H1 (cell line): Measurements from ENCODE around the gene PTMA. TPM values are rescaled to one million over a fixed set of nuclear protein-coding genes. Genes with fewer than 3 reads are reported as not detected.

Source experiments
- CTCF ChIA-PET: fragments of 300-600 bp; sonication (Branson Sonifier 250); formaldehyde crosslinking; loops from one replicate; lab custom pipeline; 2021; ENCODE audit not compliant: partially characterized antibody; lab: Charles Lee
- POLR2A ChIA-PET: fragments of 300-600 bp; sonication (Branson Sonifier 250); formaldehyde crosslinking; loops from one replicate; lab custom pipeline; 2021; ENCODE audit warnings: inconsistent platforms; ENCODE audit not compliant: partially characterized antibody; lab: Charles Lee
- DNase-seq, 2 experiments: peaks; one replicate each; pipeline versions ENCODE4 v3.0.0 to v3.0.0-alpha.2; 2010 to 2022; ENCODE audit warnings: low spot score in 2 of 2, low read depth in 1 of 2, mixed read lengths in 1 of 2
- FAIRE-seq: peaks from 2 replicates; lab custom pipeline; 2011; peaks lifted over from hg19 to GRCh38; lab: Jason Lieb, UNC
- H2AFZ ChIP-seq: 2 replicates; pipeline ENCODE4 v1.8.1; 2012; ENCODE audit warnings: low read length, inconsistent platforms
- H2AK5ac ChIP-seq: 2 replicates; pipeline ENCODE4 v1.6.1; 2013; ENCODE audit warnings: low read depth, low read length
- H2BK120ac ChIP-seq: replicated peaks from 2 replicates; pipeline ENCODE3; 2013; ENCODE audit warnings: low read depth, low read length, inconsistent platforms
- H2BK12ac ChIP-seq: 2 replicates; pipeline ENCODE4 v1.6.1; 2013; ENCODE audit warnings: low read depth, low read length
- H2BK15ac ChIP-seq: 2 replicates; pipeline ENCODE4 v1.6.1; 2013; ENCODE audit warnings: low read length
- H2BK20ac ChIP-seq: 2 replicates; pipeline ENCODE4 v1.6.1; 2013; ENCODE audit warnings: low read length
- H2BK5ac ChIP-seq: 2 replicates; pipeline ENCODE4 v1.6.1; 2013; ENCODE audit warnings: low read depth, low read length
- H3K14ac ChIP-seq: 2 replicates; pipeline ENCODE4 v1.6.1; 2013; ENCODE audit warnings: inconsistent platforms; ENCODE audit not compliant: insufficient read length
- H3K18ac ChIP-seq: 2 replicates; pipeline ENCODE4 v1.6.1; 2013; ENCODE audit warnings: low read length; ENCODE audit errors: extremely low read depth
- H3K23ac ChIP-seq: 2 replicates; pipeline ENCODE4 v1.6.1; 2013; ENCODE audit warnings: inconsistent platforms; ENCODE audit not compliant: insufficient read length
- H3K23me2 ChIP-seq: 2 replicates; pipeline ENCODE4 v1.6.1; 2013; ENCODE audit warnings: low read depth, low read length
- H3K27ac ChIP-seq: 2 replicates; pipeline ENCODE4 v1.6.1; 2011; ENCODE audit warnings: low read depth, low read length, inconsistent platforms
- H3K27me3 ChIP-seq, 4 experiments: replicated peaks in 1 of 4; 1 replicate in 1 of 4; 2 replicates in 3 of 4; pipeline versions ENCODE4 v1.6.1 to v1.8.1; 2011 to 2013; ENCODE audit warnings: low read length in 3 of 4, mild to moderate bottlenecking in 3 of 4, inconsistent platforms in 2 of 4, mixed read lengths in 2 of 4, moderate library complexity in 1 of 4; ENCODE audit not compliant: control insufficient read depth in 3 of 4, insufficient read depth in 3 of 4; ENCODE audit errors: extremely low read depth in 1 of 4
- H3K36me3 ChIP-seq, 4 experiments: 2 replicates each; pipeline versions ENCODE4 v1.6.1 to v1.8.1; 2011 to 2013; ENCODE audit warnings: mild to moderate bottlenecking in 4 of 4, low read length in 3 of 4, moderate library complexity in 2 of 4, control low read depth in 1 of 4, inconsistent platforms in 1 of 4; ENCODE audit not compliant: insufficient read depth in 4 of 4, control insufficient read depth in 2 of 4
- H3K4ac ChIP-seq: replicated peaks from 2 replicates; pipeline ENCODE3; 2013; ENCODE audit warnings: low read length, low read depth, mixed read lengths, inconsistent platforms; ENCODE audit not compliant: insufficient read length
- H3K4me1 ChIP-seq, 4 experiments: replicated peaks in 1 of 4; 1 replicate in 1 of 4; 2 replicates in 3 of 4; pipeline versions ENCODE4 v1.6.1 to v1.8.1; 2011 to 2013; ENCODE audit warnings: low read length in 3 of 4, inconsistent platforms in 2 of 4, mixed read lengths in 1 of 4; ENCODE audit not compliant: insufficient read depth in 4 of 4, control insufficient read depth in 3 of 4
- H3K4me2 ChIP-seq, 2 experiments: 2 replicates each; pipeline versions ENCODE4 v1.6.1 to v1.8.1; 2011 to 2013; ENCODE audit warnings: low read depth in 2 of 2, low read length in 2 of 2, control low read depth in 1 of 2, inconsistent platforms in 1 of 2, mild to moderate bottlenecking in 1 of 2; ENCODE audit not compliant: insufficient read depth in 1 of 2
- H3K4me3 ChIP-seq, 4 experiments: fragments of 200-600, 300-600 bp in 1 of 4; sonication (generic), shearing (Covaris generic), sonication (Bioruptor Twin) in 1 of 4; 2 replicates each; pipeline versions ENCODE4 v1.5.1 to v1.8.1; 2011 to 2016; ENCODE audit warnings: low read length in 4 of 4, low read depth in 3 of 4, control low read depth in 2 of 4, inconsistent platforms in 2 of 4, mild to moderate bottlenecking in 2 of 4, mixed read lengths in 1 of 4, moderate library complexity in 1 of 4; ENCODE audit not compliant: insufficient read depth in 2 of 4; ENCODE audit errors: extremely low read depth in 1 of 4
- H3K56ac ChIP-seq: replicated peaks from 2 replicates; pipeline ENCODE3; 2013; ENCODE audit warnings: low read depth, mild to moderate bottlenecking, mixed read lengths, low read length, inconsistent platforms; ENCODE audit not compliant: insufficient read length
- H3K79me1 ChIP-seq: 2 replicates; pipeline ENCODE4 v1.6.1; 2013; ENCODE audit warnings: low read depth, low read length, control low read depth
- H3K79me2 ChIP-seq, 2 experiments: 2 replicates each; pipeline versions ENCODE4 v1.6.1 to v1.8.1; 2012 to 2013; ENCODE audit warnings: low read length in 2 of 2, mild to moderate bottlenecking in 2 of 2, inconsistent platforms in 1 of 2; ENCODE audit not compliant: insufficient read depth in 2 of 2, control insufficient read depth in 1 of 2
- H3K9ac ChIP-seq, 4 experiments: replicated peaks in 1 of 4; 1 replicate in 1 of 4; 2 replicates in 3 of 4; pipeline versions ENCODE4 v1.6.1 to v1.8.1; 2011 to 2013; ENCODE audit warnings: low read depth in 3 of 4, low read length in 3 of 4, control low read depth in 2 of 4, mild to moderate bottlenecking in 2 of 4, moderate library complexity in 2 of 4, inconsistent platforms in 1 of 4; ENCODE audit errors: extremely low read depth in 1 of 4
- H3K9me3 ChIP-seq, 2 experiments: 2 replicates each; pipeline versions ENCODE4 v1.6.1 to v1.8.1; 2012 to 2013; ENCODE audit warnings: mild to moderate bottlenecking in 2 of 2, moderate library complexity in 2 of 2, control low read depth in 1 of 2, inconsistent platforms in 1 of 2, low read depth in 1 of 2, low read length in 1 of 2, mixed read lengths in 1 of 2; ENCODE audit not compliant: insufficient read depth in 2 of 2
- H4K20me1 ChIP-seq, 2 experiments: replicated peaks in 1 of 2; 2 replicates each; pipeline versions ENCODE3 to v1.8.1; 2011 to 2013; ENCODE audit warnings: inconsistent platforms in 2 of 2, low read length in 2 of 2, mild to moderate bottlenecking in 1 of 2; ENCODE audit not compliant: insufficient read depth in 2 of 2, control insufficient read depth in 1 of 2
- H4K5ac ChIP-seq: 2 replicates; pipeline ENCODE4 v1.6.1; 2013; ENCODE audit warnings: low read length, low read depth, mixed read lengths, inconsistent platforms; ENCODE audit not compliant: insufficient read length
- H4K8ac ChIP-seq: 2 replicates; pipeline ENCODE4 v1.8.0; 2013; ENCODE audit warnings: mild to moderate bottlenecking, moderate library complexity, low read length, inconsistent platforms; ENCODE audit not compliant: insufficient read depth; ENCODE audit errors: extremely low read depth
- H4K91ac ChIP-seq: replicated peaks from 2 replicates; pipeline ENCODE3; 2013; ENCODE audit warnings: low read length, mixed read lengths, inconsistent platforms; ENCODE audit not compliant: insufficient read length
- BACH1 ChIP-seq: IDR thresholded peaks from 2 replicates; pipeline ENCODE4 v1.6.1; 2012; ENCODE audit warnings: low read length, improper control_type of control experiment
- CHD2 ChIP-seq: IDR thresholded peaks from 2 replicates; pipeline ENCODE4 v1.6.1; 2012; ENCODE audit warnings: low read length, improper control_type of control experiment
- HDAC6 ChIP-seq: IDR thresholded peaks from one replicate; pipeline ENCODE4 v1.7.1; 2012; ENCODE audit warnings: low read depth, mild to moderate bottlenecking, inconsistent platforms, low read length, moderate library complexity
- JUND ChIP-seq: IDR thresholded peaks from 2 replicates; pipeline ENCODE4 v1.6.1; 2011; ENCODE audit warnings: mild to moderate bottlenecking, improper control_type of control experiment, low read length
- KDM5A ChIP-seq: fragments of 200-600 bp; IDR thresholded peaks from 2 replicates; pipeline ENCODE4 v1.7.1; 2012; ENCODE audit warnings: mild to moderate bottlenecking, low read length, inconsistent platforms, mixed read lengths
- NANOG ChIP-seq: IDR thresholded peaks from 2 replicates; pipeline ENCODE4 v1.6.1; 2011; ENCODE audit warnings: low read length, low read depth, mild to moderate bottlenecking, inconsistent platforms; ENCODE audit not compliant: insufficient read depth, poor library complexity, severe bottlenecking
- NRF1 ChIP-seq: IDR thresholded peaks from 2 replicates; pipeline ENCODE4 v1.6.1; 2011; ENCODE audit warnings: mild to moderate bottlenecking, low read depth, low read length, improper control_type of control experiment
- PHF8 ChIP-seq: fragments of 200-600 bp; sonication (generic); conservative IDR thresholded peaks from 2 replicates; pipeline ENCODE4 v1.7.1; 2012; ENCODE audit warnings: low read depth, mild to moderate bottlenecking, inconsistent platforms, low read length, moderate library complexity
- RBBP5 ChIP-seq: IDR thresholded peaks from 2 replicates; pipeline ENCODE4 v1.7.1; 2012; ENCODE audit warnings: low read depth, mild to moderate bottlenecking, inconsistent platforms, low read length, moderate library complexity, borderline replicate concordance
- SAP30 ChIP-seq: fragments of 300-600 bp; sonication (generic); IDR thresholded peaks from 2 replicates; pipeline ENCODE4 v1.7.1; 2012; ENCODE audit warnings: low read length, moderate library complexity, mild to moderate bottlenecking, inconsistent platforms; ENCODE audit not compliant: insufficient read depth, insufficient replicate concordance
- TBP ChIP-seq: IDR thresholded peaks from 2 replicates; pipeline ENCODE4 v1.6.1; 2011; ENCODE audit warnings: low read depth, low read length, improper control_type of control experiment
- USF2 ChIP-seq: IDR thresholded peaks from 2 replicates; pipeline ENCODE4 v1.6.1; 2011; ENCODE audit warnings: low read length, improper control_type of control experiment
- YY1 ChIP-seq: IDR thresholded peaks from 2 replicates; pipeline ENCODE4 v1.6.1; 2011; ENCODE audit warnings: low read depth, mild to moderate bottlenecking, low read length
- WGBS, 2 experiments: shearing (Covaris generic) in 1 of 2; methylation state at CpG; one replicate each; pipeline versions ENCODE4 v1.1.6 to v1.1.7; 2013 to 2015; ENCODE audit warnings: low lambda C conversion rate in 2 of 2, mixed read lengths in 2 of 2, inconsistent platforms in 1 of 2, low coverage in 1 of 2, missing lambda C conversion rate in 1 of 2; ENCODE audit not compliant: insufficient replicate concordance in 2 of 2, insufficient coverage in 1 of 2, insufficient read length in 1 of 2; ENCODE audit errors: extremely low coverage in 1 of 2, missing lambda C conversion rate in 1 of 2; 5-methylcytosine and 5-hydroxymethylcytosine counted together
- polyA plus RNA-seq, 7 experiments: library from polyadenylated mRNA; depleted of rRNA in 3 of 7; stranded (reverse) in 5 of 7; unstranded in 2 of 7; fragments of >200 nt in 5 of 7; fragments of 200-250 nt in 2 of 7; gene quantifications; 1 replicate in 5 of 7; 2 replicates in 1 of 7; 4 replicates in 1 of 7; pipeline versions ENCODE4 v1.2.1 to v1.2.3, GENCODE V29; 2011 to 2013; ENCODE audit warnings: missing spikeins in 2 of 7, mixed read lengths in 2 of 7
- total RNA-seq: library from RNA; stranded (reverse); fragmentation: NEBNext Ultra II Directional; extraction: Animal tissue kit (Norgen Biotek cat#: 25700); gene quantifications from 2 replicates; pipeline ENCODE4 v1.2.1, GENCODE V29; 2021

PTMA gene
- total and polyA plus RNA-seq, 2 of the 8 experiments (the other 6 are each of a cell fraction or from before 2014, with no cell fraction given), result 683 to 2,680 TPM

- no peaks in the 10 kb centered on the region for H3K79me2 ChIP-seq
- H2AK5ac ChIP-seq, result peak overlapping the region; percentile 43
- H3K9me3 ChIP-seq, result no peaks in the 10 kb centered on the region; a peak in 1 of 4 replicates
- H3K4me2 ChIP-seq, result peak overlapping the region in 1 of 2 experiments; percentile 50; a peak in 2 of 4 replicates
- H3K27ac ChIP-seq, result no peak overlapping the region
- H4K91ac ChIP-seq, result peak overlapping the region; percentile 81
- H3K36me3 ChIP-seq, result no peaks in the 10 kb centered on the region
- peak overlapping the region; percentile 6 for H3K4ac ChIP-seq
- H3K9ac ChIP-seq, result no peak overlapping the region
- peak overlapping the region; percentile 95 for H2BK20ac ChIP-seq
- H4K5ac ChIP-seq, result no peak overlapping the region
- no peak overlapping the region for H3K14ac ChIP-seq
- peak overlapping the region; percentile 94 for H2BK12ac ChIP-seq
- H2BK120ac ChIP-seq, result no peak overlapping the region
- ChIA-PET CTCF (interaction anchor here (0.7 to 31.4 kb wide), 9 partner anchors 7 to 129 kb away, joined by 3 to 555 read pairs (median 4); no protein-coding TSS in a partner anchor), POLR2A (interaction anchor here (0.6 to 7.3 kb wide), 15 partner anchors 8 to 62 kb away, joined by 3 to 100 read pairs (median 14); partner anchors contain the start of gene PTMA)
- no peak overlapping the region for H3K23ac ChIP-seq
- H3K4me1 ChIP-seq, result peaks cover 0 to 43% (median 23%) of the 10 kb centered on the region in 4 experiments; a peak in 6 of 7 replicates
- no peaks in the 10 kb centered on the region; the same call in 1 of the 2 replicates for H3K23me2 ChIP-seq
- no peaks in the 10 kb centered on the region for H3K27me3 ChIP-seq
- DNase-seq (no peak), FAIRE-seq (no peak)
- no peaks in the 10 kb centered on the region for H3K79me1 ChIP-seq
- peak overlapping the region; percentile 99 for H2BK5ac ChIP-seq
- H3K56ac ChIP-seq, result no peak overlapping the region
- H3K18ac ChIP-seq, result peak overlapping the region; percentile 94; the same call in 1 of the 2 replicates
- H4K20me1 ChIP-seq, result no peaks in the 10 kb centered on the region
- H3K4me3 ChIP-seq, result no peak overlapping the region; a peak in 1 of 8 replicates
- no peak overlapping the region for H4K8ac ChIP-seq
- H2BK15ac ChIP-seq, result 0 out of 2 replicates have a peak overlapping the region, but pooled peaks have one; percentile 25
- WGBS, 2 experiments, result 87% methylated on average over 7 of the region's 7 CpGs; no CpG with 5 or more reads in 1 of the 2 experiments
- no peak overlapping the region for H2AFZ ChIP-seq
- TF ChIP-seq YY1 (no peak), TBP (no peak), KDM5A (no peak), BACH1 (no peak), PHF8 (no peak), CHD2 (no peak), SAP30 (no peak), NRF1 (no peak), USF2 (no peak), RBBP5 (no peak), HDAC6 (no peak), JUND (no peak), NANOG (no peak)
Measured at GRCh38 chr2:231667496-231667895, 40.8 kb upstream of the PTMA start.
